Measurements from ENCODE around the gene KIAA1958.

Gene KIAA1958

DNA sequence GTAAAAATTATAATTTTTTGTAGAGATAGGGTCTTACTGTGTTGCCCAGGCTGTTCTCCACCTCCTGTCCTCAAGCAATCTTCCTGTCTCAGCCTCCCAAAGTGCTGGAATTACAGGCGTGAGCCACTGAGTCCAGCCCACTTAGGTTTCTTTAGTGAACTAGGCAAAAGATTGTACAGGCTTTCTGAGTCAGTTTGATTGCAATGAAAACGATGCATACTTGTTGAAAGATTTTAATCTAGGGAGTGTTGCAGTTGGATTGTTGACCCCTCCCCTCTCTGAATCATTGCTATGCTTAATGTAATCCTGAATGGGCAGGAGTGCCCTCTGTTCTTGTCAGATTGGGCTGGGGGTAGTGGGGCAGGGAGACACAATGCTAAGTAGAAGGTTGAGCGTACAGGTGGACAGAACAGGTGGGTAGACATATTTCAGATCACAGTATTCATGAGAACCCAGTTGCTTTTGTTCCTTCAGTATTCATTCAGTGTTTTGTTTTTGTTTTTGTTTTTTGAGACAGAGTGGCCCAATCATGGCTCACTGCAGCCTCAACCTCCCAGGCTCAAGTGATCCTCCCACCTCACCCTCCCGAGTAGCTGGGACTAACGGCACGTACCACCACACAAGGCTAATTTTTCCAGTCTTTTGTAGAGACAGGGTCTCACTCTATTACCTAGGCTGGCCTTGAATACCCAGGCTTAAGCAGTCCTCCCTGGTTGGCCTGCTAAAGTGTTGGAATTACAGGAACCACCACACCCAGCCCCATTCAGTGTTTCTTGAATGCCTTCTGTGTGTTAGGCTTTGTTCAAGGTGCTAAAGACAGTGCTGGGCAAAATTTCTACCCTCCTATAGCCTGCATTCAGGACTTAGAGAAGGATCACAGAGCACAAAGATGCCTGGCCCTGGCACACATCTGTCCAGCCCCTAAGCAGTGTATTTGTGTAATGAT lies 70.1 kb downstream of the KIAA1958 start:
- no peak overlapping the region for H3K4me3 ChIP-seq (ENCODE audit: low read depth, low read length)
- TF ChIP-seq CTCF (IDR thresholded peaks at IDR 0.05; ENCODE audit: insufficient read depth, low read depth, low read length, missing control alignments), result no peak
- DNase-seq (ENCODE audit: low read depth), result no peak

DNA sequence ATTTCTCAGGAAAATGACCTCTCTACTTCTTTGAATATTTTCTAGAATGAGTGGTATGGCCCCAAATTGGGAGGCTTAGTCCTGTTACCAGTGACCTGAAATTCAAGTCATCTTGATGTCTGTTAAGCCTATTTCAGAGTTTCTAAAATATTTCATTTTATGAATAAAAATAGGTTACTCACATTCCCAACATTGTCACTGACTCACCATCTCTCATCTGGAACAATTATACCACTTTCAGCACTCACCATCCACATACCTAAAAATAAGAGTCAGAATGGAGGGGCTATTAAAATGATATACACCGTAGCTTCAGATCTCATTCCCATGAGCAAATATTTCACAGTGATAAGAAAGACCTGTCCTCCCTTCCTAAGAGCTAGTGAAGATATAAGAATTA lies 71.8 kb downstream of the KIAA1958 start:
- no peak for TF ChIP-seq CTCF (IDR thresholded peaks at IDR 0.05; ENCODE audit: insufficient read depth, low read depth, low read length, missing control alignments)
- no peak overlapping the region for H3K4me3 ChIP-seq (ENCODE audit: low read depth, low read length)
- DNase-seq (ENCODE audit: low read depth), result no peak

DNA sequence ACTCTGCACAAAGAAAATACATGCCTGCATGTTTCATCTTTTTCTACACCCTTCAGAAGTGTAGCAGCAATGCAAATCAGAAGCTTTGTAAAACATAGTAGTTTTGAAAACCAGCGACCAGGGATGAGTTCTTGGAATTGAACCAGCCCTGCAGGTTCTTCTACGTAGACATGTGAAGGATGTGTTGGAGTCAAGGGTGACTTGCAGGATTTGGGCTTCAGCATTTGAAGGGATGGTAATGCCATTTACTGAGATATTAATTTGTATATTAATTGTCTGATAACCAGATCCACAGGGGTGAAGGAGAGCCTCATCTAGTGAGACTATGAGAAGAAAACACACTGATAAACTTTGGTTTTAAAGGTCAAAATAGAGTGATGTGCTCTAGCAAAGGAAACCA lies 72.4 kb downstream of the KIAA1958 start:
- TF ChIP-seq CTCF (IDR thresholded peaks at IDR 0.05; ENCODE audit: insufficient read depth, low read depth, low read length, missing control alignments), result no peak
- DNase-seq (ENCODE audit: low read depth), result no peak
- H3K4me3 ChIP-seq (ENCODE audit: low read depth, low read length), result no peak overlapping the region

- no peak for TF ChIP-seq CTCF (IDR thresholded peaks at IDR 0.05; ENCODE audit: insufficient read depth, low read depth, low read length, missing control alignments)
- H3K4me3 ChIP-seq (ENCODE audit: low read depth, low read length), result no peak overlapping the region
- DNase-seq (ENCODE audit: low read depth), result no peak
These were observed 73.2 kb downstream of the KIAA1958 start for GRCh38 chr9:112559629-112560413.

GRCh38 chr9:112562235-112562958 lies 75.8 kb downstream of the KIAA1958 start:
- no peak for TF ChIP-seq CTCF (IDR thresholded peaks at IDR 0.05; ENCODE audit: insufficient read depth, low read depth, low read length, missing control alignments)
- DNase-seq (ENCODE audit: low read depth), result no peak
- H3K4me3 ChIP-seq (ENCODE audit: low read depth, low read length), result no peak overlapping the region

GRCh38 chr9:112569186-112569585 lies 82.6 kb downstream of the KIAA1958 start:
- TF ChIP-seq CTCF (IDR thresholded peaks at IDR 0.05; ENCODE audit: insufficient read depth, low read depth, low read length, missing control alignments), result no peak
- DNase-seq (ENCODE audit: low read depth), result no peak

More at GRCh38 chr9:112569186-112569585, 82.6 kb downstream of the KIAA1958 start:
- no peak overlapping the region for H3K4me3 ChIP-seq (ENCODE audit: low read depth, low read length)

Measured in GM12865 (cell line).